SK-N-MC (cell line): ENCODE data around the gene TUB.

Experiments
- EZH2 ChIP-seq: fragments of 200-600 bp; sonication (generic); IDR thresholded peaks from one replicate; pipeline ENCODE4 v1.6.1; 2017; ENCODE audit warnings: antibody characterized with exemption
- POLR2AphosphoS5 ChIP-seq: IDR thresholded peaks from 2 replicates; pipeline ENCODE4 v1.6.1; 2012; ENCODE audit warnings: mild to moderate bottlenecking, low read depth, low read length, borderline replicate concordance

DNA sequence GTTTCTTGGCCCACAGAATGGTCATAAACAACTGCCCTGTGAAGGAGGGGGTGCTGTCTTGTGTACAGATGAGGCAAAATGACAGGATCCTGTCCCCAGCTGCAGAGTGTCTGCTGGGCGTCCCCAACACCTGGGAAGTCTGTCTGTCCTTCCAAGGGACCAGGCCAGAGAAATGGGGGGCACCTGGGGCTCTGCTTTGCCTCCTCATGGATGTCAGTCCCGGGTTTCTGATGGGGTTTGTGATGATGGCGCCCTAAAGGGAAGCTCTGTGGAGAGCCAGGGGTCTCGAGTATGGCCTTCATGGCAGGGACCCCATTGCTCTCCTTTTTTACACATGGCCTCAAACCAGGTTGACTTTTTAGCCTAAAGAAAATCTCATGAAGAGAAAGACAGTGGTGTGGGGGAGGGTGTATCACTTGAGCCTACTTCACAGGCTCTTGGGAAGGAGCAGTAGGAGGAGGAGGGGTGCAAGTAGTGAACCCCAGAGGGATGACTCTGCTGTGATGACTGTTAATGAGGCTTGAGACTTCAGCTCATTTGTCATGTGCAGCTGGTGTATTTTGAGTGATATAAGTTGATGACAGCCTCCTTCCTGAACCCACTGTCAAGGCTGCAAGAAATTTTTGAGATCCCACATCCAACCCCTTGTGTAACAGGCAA, 40.6 kb upstream of the TUB start:
- TF ChIP-seq EZH2, result no peak
- TF ChIP-seq POLR2AphosphoS5, result no peak
